Thymus (tissue), 11 donors: ENCODE results near the gene ZNF469. TPM values are rescaled to one million over a fixed set of nuclear protein-coding genes. Genes with fewer than 3 reads are reported as not detected.

ENCODE experiments used
- DNase-seq, 9 donors: peaks; one replicate each; pipeline ENCODE4 v3.0.0-alpha.2; 2013; ENCODE audit warnings: low spot score in 9 of 9, low read depth in 6 of 9, missing footprints in 1 of 9
- H3K27ac ChIP-seq, 2 donors: one replicate each; pipeline ENCODE4 v1.5.1; 2013; ENCODE audit warnings: control low read depth in 1 of 2, low read depth in 1 of 2, low read length in 1 of 2, mild to moderate bottlenecking in 1 of 2, moderate library complexity in 1 of 2
- H3K27me3 ChIP-seq, 2 donors: one replicate each; pipeline ENCODE4 v1.5.1; 2013; ENCODE audit warnings: low read length in 1 of 2; ENCODE audit not compliant: control insufficient read depth in 2 of 2, insufficient read depth in 1 of 2
- H3K36me3 ChIP-seq, 2 donors: one replicate each; pipeline ENCODE4 v1.5.1; 2013; ENCODE audit warnings: low read length in 1 of 2, mild to moderate bottlenecking in 1 of 2, moderate library complexity in 1 of 2; ENCODE audit not compliant: control insufficient read depth in 2 of 2, insufficient read depth in 2 of 2
- H3K4me1 ChIP-seq, 2 donors: one replicate each; pipeline ENCODE4 v1.5.1; 2013; ENCODE audit warnings: low read length in 2 of 2; ENCODE audit not compliant: control insufficient read depth in 2 of 2, insufficient read depth in 2 of 2
- H3K4me3 ChIP-seq, 2 donors: one replicate each; pipeline ENCODE4 v1.5.1; 2013; ENCODE audit warnings: low read length in 2 of 2, control low read depth in 1 of 2, mild to moderate bottlenecking in 1 of 2
- H3K9me3 ChIP-seq, 2 donors: one replicate each; pipeline ENCODE4 v1.5.1; 2013; ENCODE audit warnings: low read length in 1 of 2, mild to moderate bottlenecking in 1 of 2; ENCODE audit not compliant: control insufficient read depth in 2 of 2, insufficient read depth in 1 of 2
- WGBS: extraction: QIAGEN DNeasy Blood & Tissue Kit; methylation state at CpG from one replicate; pipeline ENCODE4 v1.1.7; 2013; 5-methylcytosine and 5-hydroxymethylcytosine counted together
- polyA plus RNA-seq: library from polyadenylated mRNA; stranded (reverse); fragments of 200-250 nt; gene quantifications from one replicate; pipeline ENCODE4 v1.2.3, GENCODE V29; 2013
- total RNA-seq: library from RNA; stranded (reverse); fragments of 120-200 nt; gene quantifications from one replicate; pipeline ENCODE4 v1.2.4, GENCODE V29; 2013
- donor health status: healthy.

The ZNF469 gene
- total and polyA plus RNA-seq, 2 donors, result 0.61 to 0.87 TPM

DNA sequence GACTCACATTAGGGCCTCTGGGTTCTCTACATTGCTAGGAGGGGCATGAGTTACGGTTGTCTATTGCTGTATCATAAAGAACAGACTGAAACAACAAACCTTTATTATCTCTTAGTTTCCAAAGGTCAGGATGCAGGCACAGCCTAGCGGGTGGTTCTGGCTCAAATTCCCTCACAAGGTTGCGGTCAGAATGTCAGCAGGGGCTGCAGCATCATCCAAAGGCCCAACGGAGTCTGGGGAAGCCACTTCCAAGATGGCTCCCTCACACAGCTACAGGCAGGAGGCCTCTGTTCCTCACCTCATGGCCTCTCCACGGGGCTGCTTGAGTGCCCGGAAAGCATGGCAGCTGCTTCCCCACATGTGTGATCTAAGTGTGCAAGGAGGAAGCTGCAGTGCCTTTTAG is 40.7 kb downstream of the ZNF469 start:
- no peak overlapping the region for H3K27ac ChIP-seq
- H3K9me3 ChIP-seq, result no peaks in the 10 kb centered on the region
- H3K36me3 ChIP-seq, result no peaks in the 10 kb centered on the region
- H3K4me1 ChIP-seq, result peaks cover 0 to 3% of the 10 kb centered on the region in 2 donors
- H3K4me3 ChIP-seq, result no peak overlapping the region
- peaks cover 2% of the 10 kb centered on the region in 2 donors for H3K27me3 ChIP-seq
- DNase-seq, result no peak
- 93% methylated on average over 6 of the region's 6 CpGs for WGBS

DNA sequence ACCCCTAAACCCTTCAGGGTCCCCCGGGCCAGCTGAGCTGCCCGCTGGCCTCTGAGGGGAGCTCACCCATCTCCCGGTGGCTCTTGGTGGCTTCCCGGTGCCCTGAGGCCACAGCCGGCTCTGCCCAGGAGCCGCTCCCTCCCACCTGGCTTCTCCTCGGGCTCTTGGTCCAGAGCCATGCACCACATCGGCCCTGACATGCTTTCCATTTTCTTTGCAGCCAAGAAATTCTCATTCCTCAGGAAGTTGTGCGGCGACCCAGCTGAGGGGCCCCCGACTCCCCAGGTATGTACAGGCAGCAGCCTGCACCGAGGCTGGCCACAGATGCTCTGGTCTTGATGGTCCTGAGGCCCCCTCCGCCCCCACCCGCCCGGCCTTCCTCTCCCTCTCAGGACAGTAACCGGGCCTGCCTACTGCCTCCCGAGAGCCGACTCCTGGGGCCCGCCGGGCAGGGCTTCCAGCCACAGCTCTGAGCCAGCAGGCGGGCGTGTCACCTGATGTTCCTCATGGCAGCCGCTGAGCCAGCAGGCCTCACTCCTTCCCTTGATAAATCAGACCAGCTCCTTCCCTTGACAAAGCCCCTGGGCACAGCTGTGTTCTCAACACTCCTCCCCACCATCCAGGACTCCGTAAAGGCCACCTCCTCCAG is 42.0 kb downstream of the ZNF469 start:
- peaks cover 0 to 3% of the 10 kb centered on the region in 2 donors for H3K4me1 ChIP-seq
- H3K36me3 ChIP-seq, result no peaks in the 10 kb centered on the region
- H3K27ac ChIP-seq, result peak overlapping the region; percentile 8 to 11
- 37% methylated on average over 24 of the region's 24 CpGs for WGBS
- H3K27me3 ChIP-seq, result peaks cover 7 to 13% of the 10 kb centered on the region in 2 donors
- no peak overlapping the region for H3K4me3 ChIP-seq
- no peaks in the 10 kb centered on the region for H3K9me3 ChIP-seq
- DNase-seq, result no peak

DNA sequence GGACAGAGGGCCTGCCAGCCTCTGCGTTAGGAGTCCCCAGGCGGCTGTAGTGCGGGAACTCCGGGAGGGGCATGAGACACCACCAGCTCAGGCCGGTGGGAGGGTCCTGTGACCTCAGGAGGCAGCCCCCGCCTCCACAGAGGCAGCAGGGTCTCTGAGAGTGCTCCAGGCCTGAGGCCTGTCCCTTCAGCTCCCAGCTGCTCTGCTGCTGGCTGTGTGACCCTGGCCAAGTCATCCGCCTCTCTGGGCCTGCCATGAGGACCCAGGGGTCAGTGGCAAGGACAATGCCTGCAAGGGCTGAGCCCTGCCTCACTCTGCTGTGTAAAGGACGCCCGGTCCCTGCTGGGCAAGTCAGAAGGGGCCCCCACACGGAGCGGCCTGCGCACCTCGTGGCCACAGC is 43.3 kb downstream of the ZNF469 start:
- peaks cover 3 to 8% of the 10 kb centered on the region in 2 donors for H3K4me1 ChIP-seq
- DNase-seq, result no peak
- no peak overlapping the region for H3K27ac ChIP-seq
- 97% methylated on average over 13 of the region's 13 CpGs for WGBS
- H3K36me3 ChIP-seq, result no peaks in the 10 kb centered on the region
- peaks cover 0 to 2% of the 10 kb centered on the region in 2 donors for H3K9me3 ChIP-seq
- H3K4me3 ChIP-seq, result no peak overlapping the region
- H3K27me3 ChIP-seq, result peaks cover 16 to 25% of the 10 kb centered on the region in 2 donors

DNA sequence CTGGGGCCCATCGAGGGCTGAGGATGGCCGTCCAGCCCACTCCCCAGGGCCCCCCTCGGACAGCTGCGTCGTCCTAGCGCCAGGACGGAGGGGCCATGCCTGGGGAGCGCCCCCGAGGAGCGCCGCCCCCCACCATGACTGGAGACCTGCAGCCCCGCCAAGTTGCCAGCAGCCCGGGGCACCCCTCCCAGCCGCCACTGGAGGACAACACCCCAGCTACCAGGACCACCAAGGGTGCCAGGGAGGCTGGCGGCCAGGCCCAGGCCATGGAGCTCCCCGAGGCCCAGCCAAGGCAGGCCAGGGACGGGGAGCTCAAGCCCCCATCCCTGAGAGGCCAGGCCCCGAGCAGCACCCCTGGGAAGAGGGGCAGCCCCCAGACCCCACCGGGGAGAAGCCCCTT is 44.6 kb downstream of the ZNF469 start:
- Histone ChIP-seq H3K9me3 (peaks cover 0 to 2% of the 10 kb centered on the region in 2 donors), H3K27ac (no peak overlapping the region)
- 96% methylated on average over 19 of the region's 19 CpGs for WGBS

DNA sequence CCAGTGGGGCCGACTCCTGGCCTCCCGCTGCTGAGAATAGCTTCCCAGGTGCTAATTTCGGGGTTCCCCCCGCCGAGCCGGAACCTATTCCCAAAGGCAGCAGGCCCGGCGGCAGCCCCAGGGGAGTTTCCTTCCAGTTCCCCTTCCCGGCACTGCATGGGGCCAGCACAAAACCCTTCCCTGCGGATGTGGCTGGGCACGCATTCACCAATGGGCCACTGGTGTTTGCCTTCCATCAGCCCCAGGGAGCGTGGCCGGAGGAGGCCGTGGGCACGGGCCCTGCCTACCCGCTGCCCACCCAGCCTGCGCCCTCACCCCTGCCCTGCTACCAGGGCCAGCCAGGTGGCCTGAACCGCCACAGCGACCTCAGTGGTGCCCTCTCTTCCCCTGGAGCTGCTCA is 45.4 kb downstream of the ZNF469 start:
- Histone ChIP-seq H3K4me3 (no peak overlapping the region), H3K4me1 (peaks cover 6 to 15% of the 10 kb centered on the region in 2 donors), H3K36me3 (no peaks in the 10 kb centered on the region), H3K27ac (no peak overlapping the region), H3K27me3 (peaks cover 21 to 46% of the 10 kb centered on the region in 2 donors), H3K9me3 (peaks cover 0 to 2% of the 10 kb centered on the region in 2 donors)
- WGBS, result 95% methylated on average over 19 of the region's 19 CpGs
- no peak for DNase-seq

More for the DNA sequence above, 44.6 kb downstream of the ZNF469 start:
- DNase-seq, result no peak
- peaks cover 21 to 39% of the 10 kb centered on the region in 2 donors for H3K27me3 ChIP-seq
- peaks cover 6 to 15% of the 10 kb centered on the region in 2 donors for H3K4me1 ChIP-seq
- H3K4me3 ChIP-seq, result no peak overlapping the region
- no peaks in the 10 kb centered on the region for H3K36me3 ChIP-seq

DNA sequence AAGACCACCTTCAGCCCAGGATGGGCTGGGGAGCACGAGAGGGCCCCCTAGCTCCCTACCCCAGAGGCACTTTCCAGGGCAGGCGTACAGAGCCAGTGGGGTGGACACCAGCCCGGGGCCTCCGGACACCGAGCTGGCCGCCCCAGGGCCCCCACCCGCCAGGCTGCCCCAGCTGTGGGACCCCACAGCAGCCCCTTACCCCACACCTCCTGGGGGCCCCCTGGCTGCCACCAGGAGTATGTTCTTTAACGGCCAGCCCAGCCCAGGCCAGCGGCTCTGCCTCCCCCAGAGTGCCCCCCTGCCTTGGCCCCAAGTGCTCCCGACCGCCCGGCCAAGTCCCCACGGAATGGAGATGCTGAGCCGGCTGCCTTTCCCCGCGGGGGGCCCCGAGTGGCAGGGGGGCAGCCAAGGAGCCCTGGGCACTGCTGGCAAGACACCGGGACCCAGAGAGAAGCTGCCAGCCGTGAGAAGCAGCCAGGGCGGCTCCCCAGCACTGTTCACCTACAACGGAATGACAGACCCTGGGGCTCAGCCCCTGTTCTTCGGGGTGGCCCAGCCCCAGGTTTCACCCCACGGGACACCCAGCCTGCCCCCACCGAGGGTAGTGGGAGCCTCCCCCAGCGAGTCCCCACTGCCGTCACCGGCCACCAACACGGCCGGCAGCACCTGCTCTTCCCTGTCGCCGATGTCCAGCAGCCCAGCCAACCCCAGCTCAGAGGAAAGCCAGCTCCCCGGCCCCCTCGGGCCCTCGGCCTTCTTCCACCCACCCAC is 46.0 kb downstream of the ZNF469 start:
- WGBS, result 93% methylated on average over 34 of the region's 34 CpGs
- H3K9me3 ChIP-seq, result peaks cover 0 to 2% of the 10 kb centered on the region in 2 donors
- peaks cover 6 to 15% of the 10 kb centered on the region in 2 donors for H3K4me1 ChIP-seq
- no peak overlapping the region for H3K4me3 ChIP-seq
- H3K27me3 ChIP-seq, result peaks cover 21 to 50% of the 10 kb centered on the region in 2 donors
- no peaks in the 10 kb centered on the region for H3K36me3 ChIP-seq
- H3K27ac ChIP-seq, result no peak overlapping the region
- DNase-seq, result no peak

DNA sequence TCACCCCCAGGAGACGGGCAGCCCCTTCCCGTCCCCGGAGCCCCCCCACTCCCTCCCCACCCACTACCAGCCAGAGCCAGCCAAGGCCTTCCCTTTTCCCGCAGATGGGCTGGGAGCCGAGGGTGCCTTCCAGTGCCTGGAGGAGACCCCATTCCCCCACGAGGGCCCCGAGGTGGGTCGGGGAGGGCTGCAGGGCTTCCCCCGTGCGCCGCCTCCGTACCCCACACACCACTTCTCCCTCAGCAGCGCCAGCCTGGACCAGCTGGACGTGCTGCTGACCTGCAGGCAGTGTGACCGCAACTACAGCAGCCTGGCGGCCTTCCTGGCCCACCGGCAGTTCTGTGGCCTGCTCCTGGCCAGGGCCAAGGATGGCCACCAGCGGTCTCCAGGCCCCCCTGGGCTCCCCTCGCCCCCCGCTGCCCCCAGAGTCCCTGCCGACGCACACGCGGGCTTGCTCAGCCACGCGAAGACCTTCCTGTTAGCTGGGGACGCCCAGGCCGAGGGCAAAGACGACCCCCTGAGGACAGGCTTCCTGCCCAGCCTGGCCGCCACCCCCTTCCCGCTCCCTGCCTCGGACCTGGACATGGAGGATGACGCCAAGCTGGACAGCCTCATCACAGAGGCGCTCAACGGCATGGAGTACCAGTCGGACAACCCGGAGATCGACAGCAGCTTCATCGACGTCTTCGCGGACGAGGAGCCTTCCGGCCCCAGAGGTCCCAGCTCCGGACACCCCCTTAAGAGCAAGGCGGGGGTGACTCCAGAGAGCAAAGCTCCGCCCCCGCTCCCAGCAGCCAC is 46.8 kb downstream of the ZNF469 start:
- no peaks in the 10 kb centered on the region for H3K36me3 ChIP-seq
- H3K27me3 ChIP-seq, result peaks cover 21 to 48% of the 10 kb centered on the region in 2 donors
- no peak for DNase-seq
- 86% methylated on average over 48 of the region's 48 CpGs for WGBS
- H3K4me1 ChIP-seq, result peaks cover 6 to 15% of the 10 kb centered on the region in 2 donors
- H3K27ac ChIP-seq, result peak overlapping the region in 1 of 2 donors; percentile 42
- peaks cover 0 to 2% of the 10 kb centered on the region in 2 donors for H3K9me3 ChIP-seq
- H3K4me3 ChIP-seq, result peak overlapping the region; percentile 34 to 66

DNA sequence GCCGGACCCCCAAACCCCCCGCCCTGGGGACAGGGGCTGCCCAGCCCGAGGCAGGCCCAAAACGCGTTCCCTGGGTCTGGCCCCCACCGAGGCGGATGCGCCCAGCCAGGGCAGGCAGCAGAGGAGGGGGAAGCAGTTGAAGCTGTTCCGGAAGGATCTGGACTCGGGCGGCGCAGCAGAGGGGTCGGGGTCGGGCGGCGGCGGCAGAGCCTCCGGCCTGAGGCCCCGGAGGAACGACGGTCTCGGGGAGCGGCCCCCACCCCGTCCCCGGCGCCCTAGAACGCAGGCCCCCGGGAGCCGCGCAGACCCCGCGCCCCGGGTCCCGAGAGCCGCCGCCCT is 47.4 kb downstream of the ZNF469 start:
- peaks cover 0 to 2% of the 10 kb centered on the region in 2 donors for H3K9me3 ChIP-seq
- peak overlapping the region; percentile 34 to 66 for H3K4me3 ChIP-seq
- peak overlapping the region in 1 of 2 donors; percentile 42 for H3K27ac ChIP-seq
- H3K4me1 ChIP-seq, result peaks cover 6 to 15% of the 10 kb centered on the region in 2 donors
- no peak for DNase-seq
- 6% methylated on average over 36 of the region's 36 CpGs for WGBS
- no peaks in the 10 kb centered on the region for H3K36me3 ChIP-seq
- peaks cover 19 to 48% of the 10 kb centered on the region in 2 donors for H3K27me3 ChIP-seq
